ENCODE results near the gene KCNK1. TPM values are rescaled to one million over a fixed set of nuclear protein-coding genes. Genes with fewer than 3 reads are reported as not detected.

The KCNK1 gene
- total and polyA plus RNA-seq, 2 of the 4 experiments (the other 2 are of a cell fraction) = 0.90 to 1.6 TPM

GRCh38 chr1:233624289-233624688 is 10.4 kb downstream of the KCNK1 start:
- Histone ChIP-seq H2BK15ac (ENCODE audit: low read depth, low read length) (no peak overlapping the region), H2AFZ (replicated peaks; ENCODE audit: low read length, poor library complexity) (no peak overlapping the region), H3K4me1 (ENCODE audit: control insufficient read depth, insufficient read depth, low read length) (no peaks in the 10 kb centered on the region), H4K8ac (ENCODE audit: low read depth in 2 of 2, low read length in 2 of 2) (no peak overlapping the region), H3K27ac (ENCODE audit: insufficient read depth, low read length) (no peak overlapping the region), H2BK5ac (ENCODE audit: low read depth, low read length, poor library complexity, severe bottlenecking) (no peak overlapping the region), H3K4ac (ENCODE audit: low read depth, low read length) (no peak overlapping the region), H3K9me1 (ENCODE audit: insufficient read depth, low read length) (no peaks in the 10 kb centered on the region), H3K23ac (ENCODE audit: low read depth, low read length) (no peak overlapping the region), H2AK9ac (replicated peaks; ENCODE audit: low read depth, low read length, poor library complexity) (no peak overlapping the region), H3K9ac (ENCODE audit: low read depth, low read length) (no peak overlapping the region), H4K91ac (ENCODE audit: insufficient read depth, low read depth, low read length) (no peak overlapping the region), H3K79me1 (ENCODE audit: low read depth in 1 of 2, low read length in 2 of 2) (no peaks in the 10 kb centered on the region), H3K9me3 (ENCODE audit: control insufficient read depth, insufficient read depth, low read length) (peaks cover 6% of the 10 kb centered on the region; the same call in 1 of the 2 replicates), H4K20me1 (ENCODE audit: insufficient read depth, low read length) (no peaks in the 10 kb centered on the region), H3K27me3 (ENCODE audit: control insufficient read depth, insufficient read depth, low read length) (no peaks in the 10 kb centered on the region), H3K4me2 (ENCODE audit: low read depth, low read length) (no peak overlapping the region), H4K5ac (ENCODE audit: low read depth, low read length) (no peak overlapping the region), H3K18ac (ENCODE audit: low read depth, low read length) (no peak overlapping the region), H3K56ac (ENCODE audit: extremely low read depth, insufficient read depth, low read length) (no peak overlapping the region), H3K36me3 (ENCODE audit: control insufficient read depth, insufficient read depth, low read length) (no peaks in the 10 kb centered on the region), H3K4me3 (ENCODE audit: insufficient read depth, low read depth, low read length) (no peak overlapping the region), H3K14ac (replicated peaks; ENCODE audit: low read depth, low read length) (no peak overlapping the region), H2BK120ac (ENCODE audit: low read depth, low read length) (no peak overlapping the region), H2AK5ac (ENCODE audit: low read depth, low read length) (no peak overlapping the region), H2BK20ac (ENCODE audit: low read depth, low read length) (no peak overlapping the region)
- no peak for ATAC-seq (ENCODE audit: low read depth)
- BruUV-seq (replicated peaks) = no TSS peak
- no peak for DNase-seq
- ChIA-PET POLR2A (ENCODE audit: unreplicated experiment) (no interaction called here), CTCF (no interaction called here)
- no peak for TF ChIP-seq FOS (IDR thresholded peaks at IDR 0.05; ENCODE audit: low read depth, low read length)
- TF ChIP-seq, protein P1, sequence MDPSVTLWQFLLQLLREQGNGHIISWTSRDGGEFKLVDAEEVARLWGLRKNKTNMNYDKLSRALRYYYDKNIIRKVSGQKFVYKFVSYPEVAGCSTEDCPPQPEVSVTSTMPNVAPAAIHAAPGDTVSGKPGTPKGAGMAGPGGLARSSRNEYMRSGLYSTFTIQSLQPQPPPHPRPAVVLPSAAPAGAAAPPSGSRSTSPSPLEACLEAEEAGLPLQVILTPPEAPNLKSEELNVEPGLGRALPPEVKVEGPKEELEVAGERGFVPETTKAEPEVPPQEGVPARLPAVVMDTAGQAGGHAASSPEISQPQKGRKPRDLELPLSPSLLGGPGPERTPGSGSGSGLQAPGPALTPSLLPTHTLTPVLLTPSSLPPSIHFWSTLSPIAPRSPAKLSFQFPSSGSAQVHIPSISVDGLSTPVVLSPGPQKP (IDR thresholded peaks at IDR 0.05; ENCODE audit: borderline replicate concordance, low read depth, low read length) = no peak
- TF ChIP-seq USF2 (IDR thresholded peaks at IDR 0.05; ENCODE audit: low read depth, low read length) = no peak
- WGBS, 2 experiments (ENCODE audit: extremely low coverage in 2 of 2, insufficient read length in 1 of 2) = 73% methylated on average over 2 of the region's 3 CpGs; no CpG with 5 or more reads in 1 of the 2 experiments
- in situ Hi-C loops (cut with MboI; ENCODE audit: low sequenced_read_pairs) = no loop called here
- dilution Hi-C loops (cut with HindIII; ENCODE audit: low sequenced_read_pairs, unreplicated experiment) = no loop called here
- intact Hi-C loops (cut with micrococcal nuclease) = no loop called here

All from IMR-90 (cell line).